ENCODE data around the gene VAMP7. TPM values are rescaled to one million over a fixed set of nuclear protein-coding genes. Genes with fewer than 3 reads are reported as not detected.

VAMP7 gene
- polyA plus RNA-seq, 1 donor from 2014 or later, result 43.4 TPM

DNA sequence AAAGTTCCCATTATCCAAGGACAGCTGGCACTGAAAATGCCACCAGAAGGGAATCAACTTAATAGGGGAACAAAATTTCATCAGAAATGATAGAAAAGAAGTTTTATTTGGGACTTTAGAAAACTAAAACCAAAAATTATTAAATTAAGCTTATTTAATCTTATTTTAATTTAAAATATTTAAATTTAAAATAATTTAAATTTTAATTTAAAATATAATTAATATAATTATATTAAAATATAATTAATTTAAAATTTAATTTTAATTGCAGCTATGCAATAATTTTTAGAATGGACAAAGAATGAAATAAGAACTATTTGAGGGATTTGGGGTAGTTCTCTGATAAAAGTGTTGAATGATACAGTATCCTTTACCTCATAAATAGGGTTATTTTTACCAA lies 10.2 kb upstream of the VAMP7 start:
- H3K4me2 ChIP-seq (ENCODE audit: low read length), result no peak overlapping the region

DNA sequence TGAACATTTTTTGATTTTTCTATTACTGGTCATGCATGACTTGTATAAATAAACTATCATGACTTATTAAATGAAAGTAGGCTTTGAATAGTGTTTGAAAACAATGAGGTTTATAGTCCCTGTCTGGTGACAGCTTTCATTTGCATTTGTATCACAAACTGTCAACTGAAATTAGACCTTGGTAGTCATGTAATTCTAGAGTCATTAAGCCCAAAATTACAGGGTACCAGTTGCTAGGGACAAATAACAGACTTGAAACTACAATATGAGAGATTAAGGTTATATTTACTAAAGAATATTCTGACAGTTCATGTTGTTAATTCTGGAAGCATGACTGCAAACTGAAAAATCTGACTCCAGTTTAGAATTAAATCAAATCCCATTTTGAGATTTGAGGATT lies 9.2 kb upstream of the VAMP7 start:
- Histone ChIP-seq H3K4me3 (ENCODE audit: low read length) (no peak overlapping the region), H3K27me3 (ENCODE audit: insufficient read depth, low read depth, low read length) (peaks cover 6% of the 10 kb centered on the region), H3K79me2 (replicated peaks; ENCODE audit: insufficient read depth, low read length) (no peaks in the 10 kb centered on the region), H3K9ac (ENCODE audit: low read length) (no peak overlapping the region), H3K27ac (ENCODE audit: low read length) (no peak overlapping the region), H3K9me2 (ENCODE audit: insufficient read depth, low read length) (no peaks in the 10 kb centered on the region), H3F3A (ENCODE audit: insufficient read depth, low read length, poor library complexity, severe bottlenecking) (no peaks in the 10 kb centered on the region), H4K20me1 (ENCODE audit: insufficient read depth) (no peaks in the 10 kb centered on the region), H3K36me3 (ENCODE audit: insufficient read depth, low read length) (no peaks in the 10 kb centered on the region), H3K9me3 (ENCODE audit: low read length) (peaks cover 3% of the 10 kb centered on the region), H2AFZ (ENCODE audit: low read depth, low read length) (no peak overlapping the region), H3K4me2 (ENCODE audit: low read length) (no peak overlapping the region)
- no peak for TF ChIP-seq SMC3 (conservative IDR thresholded peaks at IDR 0.05; ENCODE audit: poor library complexity)

More for the DNA sequence above, 10.2 kb upstream of the VAMP7 start:
- Histone ChIP-seq H3K27me3 (ENCODE audit: insufficient read depth, low read depth, low read length) (peaks cover 6% of the 10 kb centered on the region), H3K9me2 (ENCODE audit: insufficient read depth, low read length) (no peaks in the 10 kb centered on the region), H2AFZ (ENCODE audit: low read depth, low read length) (no peak overlapping the region), H4K20me1 (ENCODE audit: insufficient read depth) (no peaks in the 10 kb centered on the region), H3K27ac (ENCODE audit: low read length) (no peak overlapping the region), H3K9ac (ENCODE audit: low read length) (no peak overlapping the region), H3K36me3 (ENCODE audit: insufficient read depth, low read length) (no peaks in the 10 kb centered on the region), H3K9me3 (ENCODE audit: low read length) (peaks cover 3% of the 10 kb centered on the region), H3F3A (ENCODE audit: insufficient read depth, low read length, poor library complexity, severe bottlenecking) (no peaks in the 10 kb centered on the region), H3K4me3 (ENCODE audit: low read length) (no peak overlapping the region), H3K79me2 (replicated peaks; ENCODE audit: insufficient read depth, low read length) (no peaks in the 10 kb centered on the region)
- TF ChIP-seq MXI1 (conservative IDR thresholded peaks at IDR 0.05; ENCODE audit: poor library complexity, severe bottlenecking) (no peak), EZH2 (IDR thresholded peaks at IDR 0.05; ENCODE audit: borderline replicate concordance, insufficient read depth, low read length, poor library complexity, severe bottlenecking) (no peak), EP300 (conservative IDR thresholded peaks at IDR 0.05; ENCODE audit: poor library complexity, severe bottlenecking) (no peak), TAF1 (IDR thresholded peaks at IDR 0.05; ENCODE audit: low read depth) (no peak), RAD21 (conservative IDR thresholded peaks at IDR 0.05) (no peak), POLR2AphosphoS5 (IDR thresholded peaks at IDR 0.05) (no peak), SMC3 (conservative IDR thresholded peaks at IDR 0.05; ENCODE audit: poor library complexity) (no peak)
- TF ChIP-seq, protein P1, sequence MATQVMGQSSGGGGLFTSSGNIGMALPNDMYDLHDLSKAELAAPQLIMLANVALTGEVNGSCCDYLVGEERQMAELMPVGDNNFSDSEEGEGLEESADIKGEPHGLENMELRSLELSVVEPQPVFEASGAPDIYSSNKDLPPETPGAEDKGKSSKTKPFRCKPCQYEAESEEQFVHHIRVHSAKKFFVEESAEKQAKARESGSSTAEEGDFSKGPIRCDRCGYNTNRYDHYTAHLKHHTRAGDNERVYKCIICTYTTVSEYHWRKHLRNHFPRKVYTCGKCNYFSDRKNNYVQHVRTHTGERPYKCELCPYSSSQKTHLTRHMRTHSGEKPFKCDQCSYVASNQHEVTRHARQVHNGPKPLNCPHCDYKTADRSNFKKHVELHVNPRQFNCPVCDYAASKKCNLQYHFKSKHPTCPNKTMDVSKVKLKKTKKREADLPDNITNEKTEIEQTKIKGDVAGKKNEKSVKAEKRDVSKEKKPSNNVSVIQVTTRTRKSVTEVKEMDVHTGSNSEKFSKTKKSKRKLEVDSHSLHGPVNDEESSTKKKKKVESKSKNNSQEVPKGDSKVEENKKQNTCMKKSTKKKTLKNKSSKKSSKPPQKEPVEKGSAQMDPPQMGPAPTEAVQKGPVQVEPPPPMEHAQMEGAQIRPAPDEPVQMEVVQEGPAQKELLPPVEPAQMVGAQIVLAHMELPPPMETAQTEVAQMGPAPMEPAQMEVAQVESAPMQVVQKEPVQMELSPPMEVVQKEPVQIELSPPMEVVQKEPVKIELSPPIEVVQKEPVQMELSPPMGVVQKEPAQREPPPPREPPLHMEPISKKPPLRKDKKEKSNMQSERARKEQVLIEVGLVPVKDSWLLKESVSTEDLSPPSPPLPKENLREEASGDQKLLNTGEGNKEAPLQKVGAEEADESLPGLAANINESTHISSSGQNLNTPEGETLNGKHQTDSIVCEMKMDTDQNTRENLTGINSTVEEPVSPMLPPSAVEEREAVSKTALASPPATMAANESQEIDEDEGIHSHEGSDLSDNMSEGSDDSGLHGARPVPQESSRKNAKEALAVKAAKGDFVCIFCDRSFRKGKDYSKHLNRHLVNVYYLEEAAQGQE (IDR thresholded peaks at IDR 0.05; ENCODE audit: borderline replicate concordance), result no peak
- TF ChIP-seq, protein P2, sequence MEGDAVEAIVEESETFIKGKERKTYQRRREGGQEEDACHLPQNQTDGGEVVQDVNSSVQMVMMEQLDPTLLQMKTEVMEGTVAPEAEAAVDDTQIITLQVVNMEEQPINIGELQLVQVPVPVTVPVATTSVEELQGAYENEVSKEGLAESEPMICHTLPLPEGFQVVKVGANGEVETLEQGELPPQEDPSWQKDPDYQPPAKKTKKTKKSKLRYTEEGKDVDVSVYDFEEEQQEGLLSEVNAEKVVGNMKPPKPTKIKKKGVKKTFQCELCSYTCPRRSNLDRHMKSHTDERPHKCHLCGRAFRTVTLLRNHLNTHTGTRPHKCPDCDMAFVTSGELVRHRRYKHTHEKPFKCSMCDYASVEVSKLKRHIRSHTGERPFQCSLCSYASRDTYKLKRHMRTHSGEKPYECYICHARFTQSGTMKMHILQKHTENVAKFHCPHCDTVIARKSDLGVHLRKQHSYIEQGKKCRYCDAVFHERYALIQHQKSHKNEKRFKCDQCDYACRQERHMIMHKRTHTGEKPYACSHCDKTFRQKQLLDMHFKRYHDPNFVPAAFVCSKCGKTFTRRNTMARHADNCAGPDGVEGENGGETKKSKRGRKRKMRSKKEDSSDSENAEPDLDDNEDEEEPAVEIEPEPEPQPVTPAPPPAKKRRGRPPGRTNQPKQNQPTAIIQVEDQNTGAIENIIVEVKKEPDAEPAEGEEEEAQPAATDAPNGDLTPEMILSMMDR (IDR thresholded peaks at IDR 0.05; ENCODE audit: poor library complexity, severe bottlenecking), result no peak

DNA sequence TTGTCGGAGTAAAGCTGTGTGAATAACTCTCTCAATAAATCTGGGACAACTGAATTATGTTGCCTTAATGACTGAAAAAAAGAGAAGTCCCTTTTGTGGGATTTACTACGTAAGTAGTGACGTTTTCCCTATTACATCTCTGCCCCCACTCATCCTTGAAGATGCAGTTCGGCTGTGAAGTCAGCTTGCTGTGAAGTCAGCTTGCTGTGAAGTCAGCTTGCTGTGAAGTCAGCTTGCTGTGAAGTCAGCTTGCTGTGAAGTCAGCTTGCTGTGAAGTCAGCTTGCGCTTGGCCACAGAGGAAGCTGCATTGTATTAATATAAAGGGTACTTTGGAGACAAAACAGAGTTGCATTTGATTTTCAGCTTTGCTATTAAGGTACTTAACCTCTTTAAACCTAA lies 8.0 kb upstream of the VAMP7 start:
- Histone ChIP-seq H3K9me2 (ENCODE audit: insufficient read depth, low read length) (no peaks in the 10 kb centered on the region), H3K9me3 (ENCODE audit: low read length) (peaks cover 3% of the 10 kb centered on the region), H3K4me3 (ENCODE audit: low read length) (no peak overlapping the region), H3K79me2 (replicated peaks; ENCODE audit: insufficient read depth, low read length) (no peaks in the 10 kb centered on the region), H3K27ac (ENCODE audit: low read length) (no peak overlapping the region), H3F3A (ENCODE audit: insufficient read depth, low read length, poor library complexity, severe bottlenecking) (no peaks in the 10 kb centered on the region), H3K9ac (ENCODE audit: low read length) (no peak overlapping the region), H4K20me1 (ENCODE audit: insufficient read depth) (no peaks in the 10 kb centered on the region), H3K4me2 (ENCODE audit: low read length) (no peak overlapping the region), H3K27me3 (ENCODE audit: insufficient read depth, low read depth, low read length) (peaks cover 6% of the 10 kb centered on the region), H2AFZ (ENCODE audit: low read depth, low read length) (no peak overlapping the region), H3K36me3 (ENCODE audit: insufficient read depth, low read length) (no peaks in the 10 kb centered on the region)
- no peak for TF ChIP-seq SMC3 (conservative IDR thresholded peaks at IDR 0.05; ENCODE audit: poor library complexity)
- TF ChIP-seq POLR2AphosphoS5 (IDR thresholded peaks at IDR 0.05), result no peak
- no peak for TF ChIP-seq TAF1 (IDR thresholded peaks at IDR 0.05; ENCODE audit: low read depth)
- TF ChIP-seq MXI1 (conservative IDR thresholded peaks at IDR 0.05; ENCODE audit: poor library complexity, severe bottlenecking), result no peak
- TF ChIP-seq EP300 (conservative IDR thresholded peaks at IDR 0.05; ENCODE audit: poor library complexity, severe bottlenecking), result no peak
- TF ChIP-seq, protein P2 (IDR thresholded peaks at IDR 0.05; ENCODE audit: poor library complexity, severe bottlenecking), result no peak
- TF ChIP-seq EZH2 (IDR thresholded peaks at IDR 0.05; ENCODE audit: borderline replicate concordance, insufficient read depth, low read length, poor library complexity, severe bottlenecking), result no peak
- TF ChIP-seq, protein P1 (IDR thresholded peaks at IDR 0.05; ENCODE audit: borderline replicate concordance), result no peak
- no peak for TF ChIP-seq RAD21 (conservative IDR thresholded peaks at IDR 0.05)

Data from neural cell (in vitro differentiated cells).